GM23338 (cell line): ENCODE measurements around the gene WDR93.

Experiments used
- CREB1 ChIP-seq: fragments of 250-450 bp; sonication (Bioruptor Pico); IDR thresholded peaks from 2 replicates; pipeline ENCODE4 v1.5.0; 2020; ENCODE audit warnings: low read depth, mild to moderate bottlenecking, moderate library complexity
- EZH2 ChIP-seq: fragments of 200-600 bp; sonication (generic); IDR thresholded peaks from one replicate; pipeline ENCODE4 v1.8.0; 2017; ENCODE audit warnings: antibody characterized with exemption, mild to moderate bottlenecking, low read depth; ENCODE audit not compliant: unreplicated experiment
- EZH2phosphoT487 ChIP-seq: fragments of 200-600 bp; sonication (generic); IDR thresholded peaks from one replicate; pipeline ENCODE4 v1.8.1; 2018; ENCODE audit warnings: antibody characterized with exemption; ENCODE audit not compliant: unreplicated experiment
- JUNB ChIP-seq: IDR thresholded peaks from one replicate; pipeline ENCODE4 v1.6.1; 2016; ENCODE audit warnings: antibody characterized with exemption; ENCODE audit not compliant: unreplicated experiment
- POLR2AphosphoS5 ChIP-seq: IDR thresholded peaks from 2 replicates; pipeline ENCODE4 v1.6.1; 2016; ENCODE audit warnings: antibody characterized with exemption, low read depth
- STAT1 ChIP-seq: IDR thresholded peaks from one replicate; pipeline ENCODE4 v1.6.1; 2016; ENCODE audit warnings: antibody characterized with exemption; ENCODE audit not compliant: unreplicated experiment
- ZNF114 ChIP-seq: fragments of 250-450 bp; sonication (Bioruptor Pico); IDR thresholded peaks from 2 replicates; pipeline ENCODE4 v1.5.0; 2020; ENCODE audit warnings: mild to moderate bottlenecking, moderate library complexity
- ZNF331 ChIP-seq: fragments of 250-450 bp; sonication (Bioruptor Pico); IDR thresholded peaks from 2 replicates; pipeline ENCODE4 v1.5.0; 2020; ENCODE audit warnings: low read depth, mild to moderate bottlenecking, moderate library complexity
- TF ChIP-seq, protein P1 (sequence below), 2 experiments: fragments of 200-600 bp in 1 of 2; sonication (generic) in 1 of 2; conservative IDR thresholded peaks; 2 replicates each; pipeline versions ENCODE4 v1.5.1 to v1.6.1; 2016 to 2017; ENCODE audit warnings: antibody characterized with exemption in 2 of 2, low read depth in 2 of 2, mild to moderate bottlenecking in 2 of 2, moderate library complexity in 1 of 2
- TF ChIP-seq, protein P2 (sequence below): IDR thresholded peaks from one replicate; pipeline ENCODE4 v1.6.1; 2018; ENCODE audit warnings: antibody characterized with exemption; ENCODE audit not compliant: unreplicated experiment
- TF ChIP-seq, protein P3 (sequence below): fragments of 250-450 bp; sonication (Bioruptor Pico); IDR thresholded peaks from 2 replicates; pipeline ENCODE4 v1.5.0; 2020; ENCODE audit warnings: mild to moderate bottlenecking, moderate library complexity

DNA sequence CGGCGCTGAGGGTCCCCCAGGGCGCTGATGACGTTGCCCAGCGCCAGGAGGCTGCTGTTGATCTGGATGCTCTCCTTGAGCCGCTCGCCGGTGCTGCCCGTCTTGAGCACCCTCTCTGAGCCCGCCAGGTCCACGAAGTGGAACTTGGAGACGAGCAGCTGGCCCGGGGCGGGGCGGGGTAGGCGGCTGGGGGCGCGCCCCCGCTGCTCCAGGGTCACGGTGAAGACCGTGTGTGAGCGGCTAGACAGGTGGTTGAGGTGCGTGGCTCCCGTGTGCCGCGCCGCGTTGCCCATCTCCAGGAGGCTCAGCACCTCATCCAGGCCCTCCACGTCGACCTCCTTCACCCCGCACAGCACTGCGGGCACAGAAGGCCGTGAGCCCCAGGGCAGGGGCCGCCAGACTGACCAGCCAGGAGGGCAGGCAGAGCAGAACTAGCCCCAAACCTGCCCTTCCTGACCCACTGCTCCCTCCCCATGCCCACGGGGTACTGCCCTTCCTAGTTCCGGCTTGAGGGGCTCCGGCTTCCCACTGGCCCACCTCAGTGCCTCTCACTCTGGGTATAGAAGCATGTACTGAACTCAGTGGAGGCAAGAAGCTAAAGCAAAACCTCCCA, 41.5 kb upstream of the WDR93 start:
- TF ChIP-seq EZH2 (no peak), POLR2AphosphoS5 (no peak), STAT1 (no peak), CREB1 (CRISPR knock-in tag) (no peak), JUNB (no peak), EZH2phosphoT487 (no peak), ZNF114 (CRISPR knock-in tag) (no peak), ZNF331 (CRISPR knock-in tag) (no peak)
- TF ChIP-seq, protein P1, sequence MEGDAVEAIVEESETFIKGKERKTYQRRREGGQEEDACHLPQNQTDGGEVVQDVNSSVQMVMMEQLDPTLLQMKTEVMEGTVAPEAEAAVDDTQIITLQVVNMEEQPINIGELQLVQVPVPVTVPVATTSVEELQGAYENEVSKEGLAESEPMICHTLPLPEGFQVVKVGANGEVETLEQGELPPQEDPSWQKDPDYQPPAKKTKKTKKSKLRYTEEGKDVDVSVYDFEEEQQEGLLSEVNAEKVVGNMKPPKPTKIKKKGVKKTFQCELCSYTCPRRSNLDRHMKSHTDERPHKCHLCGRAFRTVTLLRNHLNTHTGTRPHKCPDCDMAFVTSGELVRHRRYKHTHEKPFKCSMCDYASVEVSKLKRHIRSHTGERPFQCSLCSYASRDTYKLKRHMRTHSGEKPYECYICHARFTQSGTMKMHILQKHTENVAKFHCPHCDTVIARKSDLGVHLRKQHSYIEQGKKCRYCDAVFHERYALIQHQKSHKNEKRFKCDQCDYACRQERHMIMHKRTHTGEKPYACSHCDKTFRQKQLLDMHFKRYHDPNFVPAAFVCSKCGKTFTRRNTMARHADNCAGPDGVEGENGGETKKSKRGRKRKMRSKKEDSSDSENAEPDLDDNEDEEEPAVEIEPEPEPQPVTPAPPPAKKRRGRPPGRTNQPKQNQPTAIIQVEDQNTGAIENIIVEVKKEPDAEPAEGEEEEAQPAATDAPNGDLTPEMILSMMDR (conservative IDR thresholded peaks at IDR 0.05; ENCODE audit: low read depth in 2 of 2): no peak
- TF ChIP-seq, protein P2, sequence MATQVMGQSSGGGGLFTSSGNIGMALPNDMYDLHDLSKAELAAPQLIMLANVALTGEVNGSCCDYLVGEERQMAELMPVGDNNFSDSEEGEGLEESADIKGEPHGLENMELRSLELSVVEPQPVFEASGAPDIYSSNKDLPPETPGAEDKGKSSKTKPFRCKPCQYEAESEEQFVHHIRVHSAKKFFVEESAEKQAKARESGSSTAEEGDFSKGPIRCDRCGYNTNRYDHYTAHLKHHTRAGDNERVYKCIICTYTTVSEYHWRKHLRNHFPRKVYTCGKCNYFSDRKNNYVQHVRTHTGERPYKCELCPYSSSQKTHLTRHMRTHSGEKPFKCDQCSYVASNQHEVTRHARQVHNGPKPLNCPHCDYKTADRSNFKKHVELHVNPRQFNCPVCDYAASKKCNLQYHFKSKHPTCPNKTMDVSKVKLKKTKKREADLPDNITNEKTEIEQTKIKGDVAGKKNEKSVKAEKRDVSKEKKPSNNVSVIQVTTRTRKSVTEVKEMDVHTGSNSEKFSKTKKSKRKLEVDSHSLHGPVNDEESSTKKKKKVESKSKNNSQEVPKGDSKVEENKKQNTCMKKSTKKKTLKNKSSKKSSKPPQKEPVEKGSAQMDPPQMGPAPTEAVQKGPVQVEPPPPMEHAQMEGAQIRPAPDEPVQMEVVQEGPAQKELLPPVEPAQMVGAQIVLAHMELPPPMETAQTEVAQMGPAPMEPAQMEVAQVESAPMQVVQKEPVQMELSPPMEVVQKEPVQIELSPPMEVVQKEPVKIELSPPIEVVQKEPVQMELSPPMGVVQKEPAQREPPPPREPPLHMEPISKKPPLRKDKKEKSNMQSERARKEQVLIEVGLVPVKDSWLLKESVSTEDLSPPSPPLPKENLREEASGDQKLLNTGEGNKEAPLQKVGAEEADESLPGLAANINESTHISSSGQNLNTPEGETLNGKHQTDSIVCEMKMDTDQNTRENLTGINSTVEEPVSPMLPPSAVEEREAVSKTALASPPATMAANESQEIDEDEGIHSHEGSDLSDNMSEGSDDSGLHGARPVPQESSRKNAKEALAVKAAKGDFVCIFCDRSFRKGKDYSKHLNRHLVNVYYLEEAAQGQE: no peak
- TF ChIP-seq, protein P3, sequence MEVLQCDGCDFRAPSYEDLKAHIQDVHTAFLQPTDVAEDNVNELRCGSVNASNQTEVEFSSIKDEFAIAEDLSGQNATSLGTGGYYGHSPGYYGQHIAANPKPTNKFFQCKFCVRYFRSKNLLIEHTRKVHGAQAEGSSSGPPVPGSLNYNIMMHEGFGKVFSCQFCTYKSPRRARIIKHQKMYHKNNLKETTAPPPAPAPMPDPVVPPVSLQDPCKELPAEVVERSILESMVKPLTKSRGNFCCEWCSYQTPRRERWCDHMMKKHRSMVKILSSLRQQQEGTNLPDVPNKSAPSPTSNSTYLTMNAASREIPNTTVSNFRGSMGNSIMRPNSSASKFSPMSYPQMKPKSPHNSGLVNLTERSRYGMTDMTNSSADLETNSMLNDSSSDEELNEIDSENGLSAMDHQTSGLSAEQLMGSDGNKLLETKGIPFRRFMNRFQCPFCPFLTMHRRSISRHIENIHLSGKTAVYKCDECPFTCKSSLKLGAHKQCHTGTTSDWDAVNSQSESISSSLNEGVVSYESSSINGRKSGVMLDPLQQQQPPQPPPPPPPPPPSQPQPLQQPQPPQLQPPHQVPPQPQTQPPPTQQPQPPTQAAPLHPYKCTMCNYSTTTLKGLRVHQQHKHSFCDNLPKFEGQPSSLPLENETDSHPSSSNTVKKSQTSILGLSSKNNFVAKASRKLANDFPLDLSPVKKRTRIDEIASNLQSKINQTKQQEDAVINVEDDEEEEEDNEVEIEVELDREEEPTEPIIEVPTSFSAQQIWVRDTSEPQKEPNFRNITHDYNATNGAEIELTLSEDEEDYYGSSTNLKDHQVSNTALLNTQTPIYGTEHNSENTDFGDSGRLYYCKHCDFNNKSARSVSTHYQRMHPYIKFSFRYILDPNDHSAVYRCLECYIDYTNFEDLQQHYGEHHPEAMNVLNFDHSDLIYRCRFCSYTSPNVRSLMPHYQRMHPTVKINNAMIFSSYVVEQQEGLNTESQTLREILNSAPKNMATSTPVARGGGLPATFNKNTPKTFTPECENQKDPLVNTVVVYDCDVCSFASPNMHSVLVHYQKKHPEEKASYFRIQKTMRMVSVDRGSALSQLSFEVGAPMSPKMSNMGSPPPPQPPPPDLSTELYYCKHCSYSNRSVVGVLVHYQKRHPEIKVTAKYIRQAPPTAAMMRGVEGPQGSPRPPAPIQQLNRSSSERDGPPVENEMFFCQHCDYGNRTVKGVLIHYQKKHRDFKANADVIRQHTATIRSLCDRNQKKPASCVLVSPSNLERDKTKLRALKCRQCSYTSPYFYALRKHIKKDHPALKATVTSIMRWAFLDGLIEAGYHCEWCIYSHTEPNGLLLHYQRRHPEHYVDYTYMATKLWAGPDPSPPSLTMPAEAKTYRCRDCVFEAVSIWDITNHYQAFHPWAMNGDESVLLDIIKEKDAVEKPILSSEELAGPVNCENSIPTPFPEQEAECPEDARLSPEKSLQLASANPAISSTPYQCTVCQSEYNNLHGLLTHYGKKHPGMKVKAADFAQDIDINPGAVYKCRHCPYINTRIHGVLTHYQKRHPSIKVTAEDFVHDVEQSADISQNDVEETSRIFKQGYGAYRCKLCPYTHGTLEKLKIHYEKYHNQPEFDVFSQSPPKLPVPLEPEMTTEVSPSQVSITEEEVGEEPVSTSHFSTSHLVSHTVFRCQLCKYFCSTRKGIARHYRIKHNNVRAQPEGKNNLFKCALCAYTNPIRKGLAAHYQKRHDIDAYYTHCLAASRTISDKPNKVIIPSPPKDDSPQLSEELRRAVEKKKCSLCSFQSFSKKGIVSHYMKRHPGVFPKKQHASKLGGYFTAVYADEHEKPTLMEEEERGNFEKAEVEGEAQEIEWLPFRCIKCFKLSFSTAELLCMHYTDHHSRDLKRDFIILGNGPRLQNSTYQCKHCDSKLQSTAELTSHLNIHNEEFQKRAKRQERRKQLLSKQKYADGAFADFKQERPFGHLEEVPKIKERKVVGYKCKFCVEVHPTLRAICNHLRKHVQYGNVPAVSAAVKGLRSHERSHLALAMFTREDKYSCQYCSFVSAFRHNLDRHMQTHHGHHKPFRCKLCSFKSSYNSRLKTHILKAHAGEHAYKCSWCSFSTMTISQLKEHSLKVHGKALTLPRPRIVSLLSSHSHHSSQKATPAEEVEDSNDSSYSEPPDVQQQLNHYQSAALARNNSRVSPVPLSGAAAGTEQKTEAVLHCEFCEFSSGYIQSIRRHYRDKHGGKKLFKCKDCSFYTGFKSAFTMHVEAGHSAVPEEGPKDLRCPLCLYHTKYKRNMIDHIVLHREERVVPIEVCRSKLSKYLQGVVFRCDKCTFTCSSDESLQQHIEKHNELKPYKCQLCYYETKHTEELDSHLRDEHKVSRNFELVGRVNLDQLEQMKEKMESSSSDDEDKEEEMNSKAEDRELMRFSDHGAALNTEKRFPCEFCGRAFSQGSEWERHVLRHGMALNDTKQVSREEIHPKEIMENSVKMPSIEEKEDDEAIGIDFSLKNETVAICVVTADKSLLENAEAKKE: no peak
